AG04449 (cell line): ENCODE measurements around the gene EPB41.

ENCODE experiments used
- CTCF ChIA-PET: fragments of 350-600 bp; formaldehyde crosslinking; extraction: SDS; loops from one replicate; lab custom pipeline; 2021; ENCODE audit warnings: antibody characterized with exemption; lab: Yijun Ruan, JAX
- POLR2A ChIA-PET: fragments of 400-600, 350-600 bp; formaldehyde crosslinking; extraction: SDS; loops from one replicate; lab custom pipeline; 2020; ENCODE audit warnings: antibody characterized with exemption, inconsistent platforms; lab: Yijun Ruan, JAX
- DNase-seq: peaks from one replicate; pipeline ENCODE4 v3.0.0-alpha.2; 2010; ENCODE audit warnings: low read depth, low spot score
- H3K4me3 ChIP-seq: 2 replicates; pipeline ENCODE4 v1.5.1; 2011; ENCODE audit warnings: low read depth, mild to moderate bottlenecking, control low read depth, low read length
- TF ChIP-seq, protein P1 (sequence below): IDR thresholded peaks from one replicate; pipeline ENCODE4 v1.5.1; 2011; ENCODE audit warnings: mild to moderate bottlenecking, moderate library complexity, low read length, control low read depth, inconsistent platforms; ENCODE audit not compliant: insufficient read depth; ENCODE audit errors: missing control alignments

The EPB41 gene

DNA sequence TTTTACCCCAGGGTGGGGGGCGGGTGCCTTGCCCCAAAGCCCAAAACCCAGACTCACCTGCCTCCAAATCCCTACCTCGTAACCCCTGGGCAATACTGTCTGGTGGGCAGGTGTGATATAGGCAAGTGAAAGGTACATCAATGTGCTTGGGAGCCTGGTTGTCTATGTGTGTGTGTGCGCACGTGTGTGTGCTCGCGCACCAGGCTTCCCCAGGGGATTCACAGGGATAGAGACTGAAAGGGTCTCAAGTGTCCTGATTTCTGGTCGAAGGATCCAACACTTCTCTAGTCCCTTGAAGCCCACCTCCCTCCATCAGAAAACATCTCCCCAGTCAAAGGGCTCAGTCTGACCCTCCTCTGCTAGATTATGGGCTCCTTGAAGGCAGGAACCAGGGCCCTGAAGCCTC lies 28.9 kb upstream of the EPB41 start:
- POLR2A ChIA-PET, result interaction anchor here (0.6 kb wide), 1 partner anchor 307 kb away, joined by 3 read pairs; no protein-coding TSS in a partner anchor
- H3K4me3 ChIP-seq, result no peak overlapping the region
- TF ChIP-seq, protein P1, sequence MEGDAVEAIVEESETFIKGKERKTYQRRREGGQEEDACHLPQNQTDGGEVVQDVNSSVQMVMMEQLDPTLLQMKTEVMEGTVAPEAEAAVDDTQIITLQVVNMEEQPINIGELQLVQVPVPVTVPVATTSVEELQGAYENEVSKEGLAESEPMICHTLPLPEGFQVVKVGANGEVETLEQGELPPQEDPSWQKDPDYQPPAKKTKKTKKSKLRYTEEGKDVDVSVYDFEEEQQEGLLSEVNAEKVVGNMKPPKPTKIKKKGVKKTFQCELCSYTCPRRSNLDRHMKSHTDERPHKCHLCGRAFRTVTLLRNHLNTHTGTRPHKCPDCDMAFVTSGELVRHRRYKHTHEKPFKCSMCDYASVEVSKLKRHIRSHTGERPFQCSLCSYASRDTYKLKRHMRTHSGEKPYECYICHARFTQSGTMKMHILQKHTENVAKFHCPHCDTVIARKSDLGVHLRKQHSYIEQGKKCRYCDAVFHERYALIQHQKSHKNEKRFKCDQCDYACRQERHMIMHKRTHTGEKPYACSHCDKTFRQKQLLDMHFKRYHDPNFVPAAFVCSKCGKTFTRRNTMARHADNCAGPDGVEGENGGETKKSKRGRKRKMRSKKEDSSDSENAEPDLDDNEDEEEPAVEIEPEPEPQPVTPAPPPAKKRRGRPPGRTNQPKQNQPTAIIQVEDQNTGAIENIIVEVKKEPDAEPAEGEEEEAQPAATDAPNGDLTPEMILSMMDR, result no peak
- CTCF ChIA-PET, result interaction anchor here (0.7 to 13.4 kb wide), 14 partner anchors 8 to 1823 kb away, joined by 3 to 1100 read pairs (median 4); partner anchors contain the start of genes SRSF4 and YTHDF2
- no peak for DNase-seq

DNA sequence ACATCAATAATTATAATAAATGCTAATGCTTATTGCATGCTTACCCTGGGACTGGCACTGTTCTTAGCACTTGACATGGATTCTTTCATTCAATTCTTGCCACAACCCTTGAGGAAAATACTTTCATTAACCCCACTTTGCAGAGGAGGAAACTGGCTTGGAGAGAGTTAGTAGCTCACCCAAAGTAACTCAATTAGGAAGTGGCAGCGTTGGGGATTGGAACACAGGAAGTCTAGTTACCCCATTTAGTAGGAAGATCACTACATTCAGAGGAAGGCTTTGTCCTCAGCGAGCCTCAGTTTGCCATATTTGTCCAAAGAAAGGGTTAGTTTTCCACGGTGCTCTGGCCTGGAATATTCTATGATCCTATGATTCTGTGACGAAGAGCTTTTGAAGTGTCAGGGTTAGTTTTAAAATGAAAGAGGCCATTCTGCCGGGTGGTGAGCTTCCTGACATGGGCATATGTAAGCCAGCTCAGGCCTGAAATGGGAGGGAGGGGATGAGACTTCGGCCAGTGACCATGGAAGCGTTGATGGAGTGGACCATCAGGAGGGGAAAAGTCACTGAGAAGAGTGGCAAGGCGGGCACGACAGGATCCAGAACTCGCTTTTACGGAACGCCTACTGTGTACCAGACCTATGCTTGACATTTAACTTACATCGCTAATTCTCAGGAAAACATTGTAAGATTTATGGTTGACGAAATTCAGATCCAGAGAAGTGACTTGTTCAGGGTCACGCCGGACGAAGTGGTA lies 28.2 kb upstream of the EPB41 start:
- TF ChIP-seq, protein P1, result no peak
- DNase-seq, result no peak
- POLR2A ChIA-PET, result no interaction called here
- CTCF ChIA-PET, result interaction anchor here (1.0 to 13.4 kb wide), 5 partner anchors 9 to 316 kb away, joined by 3 to 1100 read pairs (median 6); no protein-coding TSS in a partner anchor
- no peak overlapping the region; the same call in 1 of the 2 replicates for H3K4me3 ChIP-seq

GRCh38 chr1:28886731-28887418 lies 27.5 kb upstream of the EPB41 start:
- TF ChIP-seq, protein P1, result no peak
- DNase-seq, result no peak
- ChIA-PET POLR2A (no interaction called here), CTCF (interaction anchor here (1.0 to 13.4 kb wide), 6 partner anchors 10 to 315 kb away, joined by 3 to 1100 read pairs (median 8); no protein-coding TSS in a partner anchor)
- peak overlapping the region; percentile 87 for H3K4me3 ChIP-seq

DNA sequence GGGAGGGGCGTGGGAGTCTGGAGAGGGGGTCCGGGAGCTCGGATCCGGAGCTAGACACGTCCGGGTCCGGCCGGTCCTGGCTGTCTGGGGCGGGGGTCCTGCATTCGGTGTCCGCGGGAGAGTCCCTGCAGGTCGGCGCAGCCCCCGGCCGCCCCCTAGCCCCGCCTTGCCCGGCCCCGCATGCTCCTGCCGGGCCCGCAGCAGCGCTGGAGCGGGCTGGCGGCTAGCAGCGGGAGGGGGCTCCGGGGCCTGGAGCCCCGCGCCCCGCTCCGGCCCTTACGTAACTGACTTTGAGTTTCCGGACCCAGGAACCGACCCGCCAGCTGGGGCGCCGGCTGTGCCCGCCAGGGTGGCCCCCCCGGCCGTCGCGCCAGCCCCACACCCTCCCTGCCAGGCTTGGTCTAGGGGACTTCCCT lies 26.9 kb upstream of the EPB41 start:
- DNase-seq, result no peak
- POLR2A ChIA-PET, result interaction anchor here (0.6 kb wide), 1 partner anchor 85 kb away, joined by 4 read pairs; no protein-coding TSS in a partner anchor

DNA sequence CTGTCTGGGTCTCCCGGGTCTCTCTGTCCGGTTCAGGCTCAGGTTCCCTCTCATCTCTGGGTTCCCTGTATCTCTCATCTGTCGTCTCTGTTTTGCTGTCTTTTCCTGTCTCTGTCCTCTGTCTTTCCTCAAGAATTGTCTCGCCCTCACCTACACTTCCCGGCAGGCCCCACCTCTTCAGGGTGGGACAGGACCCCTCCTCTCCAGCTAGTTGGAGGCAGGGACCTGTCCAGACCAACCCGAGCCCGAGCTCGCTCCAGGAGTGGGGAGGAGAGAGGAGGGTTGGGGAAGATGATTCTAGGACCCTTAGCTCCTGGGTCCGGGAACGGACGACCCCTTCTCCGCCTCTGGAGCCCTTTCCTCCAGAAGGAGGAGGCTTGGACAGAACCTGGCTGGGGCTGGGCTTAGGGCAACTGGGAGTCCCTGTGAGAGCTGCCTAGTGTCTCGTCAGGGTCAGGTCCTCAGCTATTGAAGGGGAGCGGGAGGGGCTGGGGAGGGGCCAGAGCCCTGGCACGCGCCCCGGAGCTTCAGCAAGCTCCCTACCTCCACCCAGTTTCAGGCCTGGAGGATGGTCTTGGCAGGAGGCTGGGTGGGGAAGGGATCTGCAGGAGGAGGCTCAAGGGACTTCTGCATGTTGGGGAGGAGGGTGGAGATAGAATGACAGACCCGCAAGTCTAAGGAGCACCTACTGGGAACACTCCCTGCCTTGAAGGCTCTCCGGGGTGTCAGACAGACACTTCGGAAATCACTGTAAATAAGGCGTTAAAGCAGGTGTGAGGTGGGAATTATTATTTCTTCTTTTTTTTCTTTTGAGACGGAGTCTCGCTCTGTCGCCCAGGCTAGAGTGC lies 26.3 kb upstream of the EPB41 start:
- TF ChIP-seq, protein P1, result no peak
- CTCF ChIA-PET, result interaction anchor here (1.0 to 3.3 kb wide), 6 partner anchors 9 to 153 kb away, joined by 3 to 44 read pairs (median 4); no protein-coding TSS in a partner anchor
- POLR2A ChIA-PET, result interaction anchor here (0.6 kb wide), 1 partner anchor 84 kb away, joined by 4 read pairs; no protein-coding TSS in a partner anchor
- peak overlapping the region; percentile 87 for H3K4me3 ChIP-seq
- no peak for DNase-seq

More for the DNA sequence above, 26.9 kb upstream of the EPB41 start:
- H3K4me3 ChIP-seq, result peak overlapping the region; percentile 87
- TF ChIP-seq, protein P1, result no peak
- CTCF ChIA-PET, result interaction anchor here (1.0 to 3.3 kb wide), 5 partner anchors 9 to 153 kb away, joined by 3 to 44 read pairs (median 5); no protein-coding TSS in a partner anchor
